GM19324 (cell line): ENCODE data around the gene UMOD.

ENCODE experiments used
- ATAC-seq: cut with Tn5 transposase; IDR thresholded peaks from one replicate; pipeline ENCODE4 v1.9.1; 2021; ENCODE audit warnings: mild to moderate bottlenecking, moderate library complexity; ENCODE audit not compliant: unreplicated experiment, low FRiP score

Gene UMOD

GRCh38 chr16:20352615-20353014 lies at the start of gene UMOD:
Gene UMOD (minus strand): TSS chr16:20352715. CDS start chr16:20350737, 1,978 bp downstream.
- ATAC-seq = no peak

GRCh38 chr16:20401475-20402016 lies 49.0 kb upstream of the UMOD start:
- no peak for ATAC-seq

GRCh38 chr16:20401066-20401465 lies 48.6 kb upstream of the UMOD start:
- no peak for ATAC-seq

GRCh38 chr16:20399185-20399584 lies 46.7 kb upstream of the UMOD start:
- ATAC-seq = no peak

GRCh38 chr16:20398603-20399002 lies 46.1 kb upstream of the UMOD start:
- no peak for ATAC-seq

- ATAC-seq = no peak
Measured at GRCh38 chr16:20397468-20398074, 45.1 kb upstream of the UMOD start.

- ATAC-seq = no peak
Measured at GRCh38 chr16:20396846-20397467, 44.4 kb upstream of the UMOD start.

GRCh38 chr16:20395946-20396345 lies 43.4 kb upstream of the UMOD start:
- ATAC-seq = no peak

GRCh38 chr16:20393801-20394577 lies 41.5 kb upstream of the UMOD start:
- ATAC-seq = no peak

- ATAC-seq = no peak
Measured at GRCh38 chr16:20391045-20391444, 38.5 kb upstream of the UMOD start.

- no peak for ATAC-seq
Measured at GRCh38 chr16:20388854-20389253, 36.3 kb upstream of the UMOD start.

GRCh38 chr16:20387978-20388377 lies 35.5 kb upstream of the UMOD start:
- no peak for ATAC-seq

GRCh38 chr16:20385844-20386832 lies 33.6 kb upstream of the UMOD start:
- ATAC-seq = no peak

GRCh38 chr16:20383106-20384029 lies 30.9 kb upstream of the UMOD start:
- ATAC-seq = no peak

- no peak for ATAC-seq
Measured at GRCh38 chr16:20382202-20382948, 29.9 kb upstream of the UMOD start.

- no peak for ATAC-seq
Measured at GRCh38 chr16:20380782-20381181, 28.3 kb upstream of the UMOD start.

- ATAC-seq = no peak
Measured at GRCh38 chr16:20377181-20377580, 24.7 kb upstream of the UMOD start.

- ATAC-seq = no peak
Measured at GRCh38 chr16:20372701-20373100, 20.2 kb upstream of the UMOD start.
